GM23338 (cell line): ENCODE measurements around the gene PIAS4. TPM values are rescaled to one million over a fixed set of nuclear protein-coding genes. Genes with fewer than 3 reads are reported as not detected.

Source experiments
- ATAC-seq: fragments of 200-7000 bp; cut with Tn5 transposase; 3 replicates; pipeline ENCODE4 v1.9.1; 2020
- DNase-seq: peaks from one replicate; pipeline ENCODE4 v3.0.0-alpha.2; 2015; ENCODE audit warnings: low spot score
- H2AFZ ChIP-seq: fragments of 200-600 bp; sonication (generic); 2 replicates; pipeline ENCODE4 v1.8.0; 2016; ENCODE audit warnings: antibody characterized with exemption, mild to moderate bottlenecking, moderate library complexity
- H3F3A ChIP-seq: fragments of 200-600 bp; sonication (generic); replicated peaks from 2 replicates; pipeline ENCODE4 v1.8.0; 2017; ENCODE audit warnings: antibody characterized with exemption, mixed run types, low read depth
- H3K27ac ChIP-seq: fragments of 200-600 bp; sonication (generic); 2 replicates; pipeline ENCODE4 v1.6.1; 2016; ENCODE audit warnings: low read depth
- H3K27me3 ChIP-seq: fragments of 200-600 bp; sonication (generic); 2 replicates; pipeline ENCODE4 v1.8.0; 2016; ENCODE audit warnings: mild to moderate bottlenecking, mixed run types, moderate library complexity; ENCODE audit not compliant: insufficient read depth
- H3K36me3 ChIP-seq: fragments of 200-600 bp; sonication (generic); 2 replicates; pipeline ENCODE4 v1.8.0; 2016; ENCODE audit warnings: mild to moderate bottlenecking; ENCODE audit not compliant: insufficient read depth
- H3K4me1 ChIP-seq: fragments of 200-600 bp; sonication (generic); 2 replicates; pipeline ENCODE4 v1.8.0; 2016; ENCODE audit warnings: mild to moderate bottlenecking, moderate library complexity; ENCODE audit not compliant: insufficient read depth
- H3K4me2 ChIP-seq: fragments of 200-600 bp; sonication (generic); 2 replicates; pipeline ENCODE4 v1.7.1; 2017; ENCODE audit warnings: mixed run types
- H3K4me3 ChIP-seq: fragments of 200-600 bp; sonication (generic); 2 replicates; pipeline ENCODE4 v1.6.1; 2016; ENCODE audit warnings: mixed run types
- H3K79me2 ChIP-seq: fragments of 200-600 bp; sonication (generic); replicated peaks from 2 replicates; pipeline ENCODE4 v1.8.0; 2017; ENCODE audit warnings: mild to moderate bottlenecking; ENCODE audit not compliant: insufficient read depth
- H3K9me2 ChIP-seq: fragments of 200-600 bp; sonication (generic); 2 replicates; pipeline ENCODE4 v1.8.0; 2017; ENCODE audit not compliant: insufficient read depth
- H4K20me1 ChIP-seq: fragments of 200-600 bp; sonication (generic); replicated peaks from 2 replicates; pipeline ENCODE4 v1.8.0; 2017; ENCODE audit warnings: mild to moderate bottlenecking; ENCODE audit not compliant: insufficient read depth
- H3K27ac Mint-ChIP-seq: 2 replicates; pipeline ENCODE4 v1.8.0; 2020; ENCODE audit warnings: inconsistent platforms, mild to moderate bottlenecking, moderate library complexity, mixed read lengths
- H3K27me3 Mint-ChIP-seq: 3 replicates; pipeline ENCODE4 v1.8.0; 2022; ENCODE audit warnings: low read depth, mild to moderate bottlenecking, moderate library complexity, mixed read lengths, inconsistent platforms; ENCODE audit not compliant: insufficient read depth, poor library complexity
- H3K36me3 Mint-ChIP-seq: 3 replicates; pipeline ENCODE4 v1.8.0; 2021; ENCODE audit warnings: low read depth, mild to moderate bottlenecking, inconsistent platforms, moderate library complexity, mixed read lengths
- H3K4me1 Mint-ChIP-seq: 3 replicates; pipeline ENCODE4 v1.8.0; 2020; ENCODE audit warnings: mild to moderate bottlenecking, inconsistent platforms, mixed read lengths
- H3K4me3 Mint-ChIP-seq: 3 replicates; pipeline ENCODE4 v1.8.0; 2021; ENCODE audit warnings: moderate library complexity, mild to moderate bottlenecking, inconsistent platforms, mixed read lengths
- H3K9me3 Mint-ChIP-seq: 3 replicates; pipeline ENCODE4 v1.8.0; 2020; ENCODE audit warnings: moderate library complexity, mild to moderate bottlenecking, inconsistent platforms, mixed read lengths
- CREB1 ChIP-seq: fragments of 250-450 bp; sonication (Bioruptor Pico); IDR thresholded peaks from 2 replicates; pipeline ENCODE4 v1.5.0; 2020; ENCODE audit warnings: low read depth, mild to moderate bottlenecking, moderate library complexity
- ETS1 ChIP-seq: IDR thresholded peaks from 2 replicates; pipeline ENCODE4 v1.6.1; 2016; ENCODE audit warnings: antibody characterized with exemption
- EZH2 ChIP-seq: fragments of 200-600 bp; sonication (generic); IDR thresholded peaks from one replicate; pipeline ENCODE4 v1.8.0; 2017; ENCODE audit warnings: antibody characterized with exemption, mild to moderate bottlenecking, low read depth; ENCODE audit not compliant: unreplicated experiment
- EZH2phosphoT487 ChIP-seq: fragments of 200-600 bp; sonication (generic); IDR thresholded peaks from one replicate; pipeline ENCODE4 v1.8.1; 2018; ENCODE audit warnings: antibody characterized with exemption; ENCODE audit not compliant: unreplicated experiment
- JUNB ChIP-seq: IDR thresholded peaks from one replicate; pipeline ENCODE4 v1.6.1; 2016; ENCODE audit warnings: antibody characterized with exemption; ENCODE audit not compliant: unreplicated experiment
- NANOG ChIP-seq: IDR thresholded peaks from 2 replicates; pipeline ENCODE4 v1.6.1; 2016; ENCODE audit warnings: antibody characterized with exemption, borderline replicate concordance
- POLR2AphosphoS5 ChIP-seq: IDR thresholded peaks from 2 replicates; pipeline ENCODE4 v1.6.1; 2016; ENCODE audit warnings: antibody characterized with exemption, low read depth
- STAT1 ChIP-seq: IDR thresholded peaks from one replicate; pipeline ENCODE4 v1.6.1; 2016; ENCODE audit warnings: antibody characterized with exemption; ENCODE audit not compliant: unreplicated experiment
- ZNF114 ChIP-seq: fragments of 250-450 bp; sonication (Bioruptor Pico); IDR thresholded peaks from 2 replicates; pipeline ENCODE4 v1.5.0; 2020; ENCODE audit warnings: mild to moderate bottlenecking, moderate library complexity
- ZNF331 ChIP-seq: fragments of 250-450 bp; sonication (Bioruptor Pico); IDR thresholded peaks from 2 replicates; pipeline ENCODE4 v1.5.0; 2020; ENCODE audit warnings: low read depth, mild to moderate bottlenecking, moderate library complexity
- ZNF462 ChIP-seq: fragments of 250-450 bp; sonication (Bioruptor Pico); IDR thresholded peaks from 2 replicates; pipeline ENCODE4 v1.5.0; 2020; ENCODE audit warnings: mild to moderate bottlenecking, moderate library complexity
- polyA plus RNA-seq: library from polyadenylated mRNA; unstranded; fragments of >200 nt; fragmentation: Nextera tagmentation; extraction: Ambion mirVana; gene quantifications from 2 replicates; pipeline ENCODE4 v1.2.1, GENCODE V29; 2016
- total RNA-seq: library from RNA; depleted of rRNA; stranded (reverse); fragments of >200 nt; shearing (Covaris generic); gene quantifications from 2 replicates; pipeline ENCODE4 v1.2.3, GENCODE V29; 2014
- TF ChIP-seq, protein P1 (sequence below): IDR thresholded peaks from one replicate; pipeline ENCODE4 v1.6.1; 2018; ENCODE audit warnings: antibody characterized with exemption; ENCODE audit not compliant: unreplicated experiment
- TF ChIP-seq, protein P2 (sequence below), 2 experiments: fragments of 200-600 bp in 1 of 2; sonication (generic) in 1 of 2; conservative IDR thresholded peaks; 2 replicates each; pipeline versions ENCODE4 v1.5.1 to v1.6.1; 2016 to 2017; ENCODE audit warnings: antibody characterized with exemption in 2 of 2, low read depth in 2 of 2, mild to moderate bottlenecking in 2 of 2, moderate library complexity in 1 of 2

PIAS4 gene
- total and polyA plus RNA-seq, 2 experiments from 2014 or later = 17.0 to 48.4 TPM

- peaks cover 25% of the 10 kb centered on the region for H3K36me3 Mint-ChIP-seq
- peaks cover 13% of the 10 kb centered on the region for H3K27me3 Mint-ChIP-seq
- no peak overlapping the region for H3K27ac ChIP-seq
- DNase-seq (peak; percentile 1), ATAC-seq (peak; percentile 10)
- H3K9me2 ChIP-seq = no peaks in the 10 kb centered on the region
- H3K4me2 ChIP-seq = no peak overlapping the region
- H3F3A ChIP-seq = peaks cover 28% of the 10 kb centered on the region
- TF ChIP-seq ZNF331 (no peak), ZNF114 (CRISPR knock-in tag) (no peak), POLR2AphosphoS5 (no peak), CREB1 (CRISPR knock-in tag) (no peak), EZH2phosphoT487 (no peak), ETS1 (no peak), JUNB (no peak), NANOG (no peak), STAT1 (no peak), EZH2 (no peak), ZNF462 (CRISPR knock-in tag) (no peak)
- TF ChIP-seq, protein P1, sequence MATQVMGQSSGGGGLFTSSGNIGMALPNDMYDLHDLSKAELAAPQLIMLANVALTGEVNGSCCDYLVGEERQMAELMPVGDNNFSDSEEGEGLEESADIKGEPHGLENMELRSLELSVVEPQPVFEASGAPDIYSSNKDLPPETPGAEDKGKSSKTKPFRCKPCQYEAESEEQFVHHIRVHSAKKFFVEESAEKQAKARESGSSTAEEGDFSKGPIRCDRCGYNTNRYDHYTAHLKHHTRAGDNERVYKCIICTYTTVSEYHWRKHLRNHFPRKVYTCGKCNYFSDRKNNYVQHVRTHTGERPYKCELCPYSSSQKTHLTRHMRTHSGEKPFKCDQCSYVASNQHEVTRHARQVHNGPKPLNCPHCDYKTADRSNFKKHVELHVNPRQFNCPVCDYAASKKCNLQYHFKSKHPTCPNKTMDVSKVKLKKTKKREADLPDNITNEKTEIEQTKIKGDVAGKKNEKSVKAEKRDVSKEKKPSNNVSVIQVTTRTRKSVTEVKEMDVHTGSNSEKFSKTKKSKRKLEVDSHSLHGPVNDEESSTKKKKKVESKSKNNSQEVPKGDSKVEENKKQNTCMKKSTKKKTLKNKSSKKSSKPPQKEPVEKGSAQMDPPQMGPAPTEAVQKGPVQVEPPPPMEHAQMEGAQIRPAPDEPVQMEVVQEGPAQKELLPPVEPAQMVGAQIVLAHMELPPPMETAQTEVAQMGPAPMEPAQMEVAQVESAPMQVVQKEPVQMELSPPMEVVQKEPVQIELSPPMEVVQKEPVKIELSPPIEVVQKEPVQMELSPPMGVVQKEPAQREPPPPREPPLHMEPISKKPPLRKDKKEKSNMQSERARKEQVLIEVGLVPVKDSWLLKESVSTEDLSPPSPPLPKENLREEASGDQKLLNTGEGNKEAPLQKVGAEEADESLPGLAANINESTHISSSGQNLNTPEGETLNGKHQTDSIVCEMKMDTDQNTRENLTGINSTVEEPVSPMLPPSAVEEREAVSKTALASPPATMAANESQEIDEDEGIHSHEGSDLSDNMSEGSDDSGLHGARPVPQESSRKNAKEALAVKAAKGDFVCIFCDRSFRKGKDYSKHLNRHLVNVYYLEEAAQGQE = no peak
- TF ChIP-seq, protein P2, sequence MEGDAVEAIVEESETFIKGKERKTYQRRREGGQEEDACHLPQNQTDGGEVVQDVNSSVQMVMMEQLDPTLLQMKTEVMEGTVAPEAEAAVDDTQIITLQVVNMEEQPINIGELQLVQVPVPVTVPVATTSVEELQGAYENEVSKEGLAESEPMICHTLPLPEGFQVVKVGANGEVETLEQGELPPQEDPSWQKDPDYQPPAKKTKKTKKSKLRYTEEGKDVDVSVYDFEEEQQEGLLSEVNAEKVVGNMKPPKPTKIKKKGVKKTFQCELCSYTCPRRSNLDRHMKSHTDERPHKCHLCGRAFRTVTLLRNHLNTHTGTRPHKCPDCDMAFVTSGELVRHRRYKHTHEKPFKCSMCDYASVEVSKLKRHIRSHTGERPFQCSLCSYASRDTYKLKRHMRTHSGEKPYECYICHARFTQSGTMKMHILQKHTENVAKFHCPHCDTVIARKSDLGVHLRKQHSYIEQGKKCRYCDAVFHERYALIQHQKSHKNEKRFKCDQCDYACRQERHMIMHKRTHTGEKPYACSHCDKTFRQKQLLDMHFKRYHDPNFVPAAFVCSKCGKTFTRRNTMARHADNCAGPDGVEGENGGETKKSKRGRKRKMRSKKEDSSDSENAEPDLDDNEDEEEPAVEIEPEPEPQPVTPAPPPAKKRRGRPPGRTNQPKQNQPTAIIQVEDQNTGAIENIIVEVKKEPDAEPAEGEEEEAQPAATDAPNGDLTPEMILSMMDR (conservative IDR thresholded peaks at IDR 0.05; ENCODE audit: low read depth in 2 of 2) = no peak
- peaks cover 15% of the 10 kb centered on the region for H3K4me1 ChIP-seq
- no peak overlapping the region for H3K4me3 Mint-ChIP-seq
- no peak overlapping the region for H3K27ac Mint-ChIP-seq
- no peaks in the 10 kb centered on the region for H3K27me3 ChIP-seq
- no peaks in the 10 kb centered on the region; the same call in 2 of the 3 replicates for H3K9me3 Mint-ChIP-seq
- no peak overlapping the region for H3K4me3 ChIP-seq
- H2AFZ ChIP-seq = no peak overlapping the region
- peaks cover 85% of the 10 kb centered on the region for H3K79me2 ChIP-seq
- peaks cover 52% of the 10 kb centered on the region for H4K20me1 ChIP-seq
- H3K36me3 ChIP-seq = no peaks in the 10 kb centered on the region
- peaks cover 9% of the 10 kb centered on the region for H3K4me1 Mint-ChIP-seq
Observed at GRCh38 chr19:4057931-4058692, 50.6 kb downstream of the PIAS4 start.
